HEK293 (cell line): ENCODE results near the gene BCAP31.
A peak's percentile ranks its signal among the peaks of the same experiment; 100 is the strongest.

Experiments
- CTCF ChIA-PET: fragments of 350-600 bp; formaldehyde crosslinking; extraction: SDS; loops from one replicate; lab custom pipeline; 2021; ENCODE audit warnings: antibody characterized with exemption; lab: Yijun Ruan, JAX
- POLR2A ChIA-PET: fragments of 300-600 bp; formaldehyde crosslinking; extraction: SDS; loops from one replicate; lab custom pipeline; 2020; ENCODE audit warnings: antibody characterized with exemption, inconsistent platforms; lab: Yijun Ruan, JAX
- H3K27ac ChIP-seq: fragments of 200-500 bp; sonication (Bioruptor generic); 2 replicates; pipeline ENCODE4 v1.5.1; 2014; ENCODE audit warnings: low read depth, low read length, control low read depth, inconsistent platforms; ENCODE audit errors: extremely low read depth
- H3K36me3 ChIP-seq, 2 experiments: fragments of 200-500 bp in 1 of 2; sonication (Bioruptor generic) in 1 of 2; 1 replicate in 1 of 2; 2 replicates in 1 of 2; pipeline ENCODE4 v1.5.1; 2014 to 2017; ENCODE audit warnings: inconsistent platforms in 2 of 2, low read length in 2 of 2; ENCODE audit not compliant: control insufficient read depth in 2 of 2, insufficient read depth in 1 of 2
- H3K4me1 ChIP-seq: fragments of 200-500 bp; sonication (Bioruptor generic); 2 replicates; pipeline ENCODE4 v1.5.1; 2014; ENCODE audit warnings: mild to moderate bottlenecking, low read length, inconsistent platforms; ENCODE audit not compliant: control insufficient read depth, insufficient read depth
- H3K4me3 ChIP-seq: 2 replicates; pipeline ENCODE4 v1.5.1; 2011; ENCODE audit warnings: low read depth, mild to moderate bottlenecking, control low read depth, low read length, moderate library complexity
- H3K9me3 ChIP-seq: fragments of 200-500 bp; sonication (Bioruptor generic); 2 replicates; pipeline ENCODE4 v1.5.1; 2014; ENCODE audit warnings: low read depth, low read length, inconsistent platforms; ENCODE audit not compliant: control insufficient read depth, insufficient read depth
- GLIS1 ChIP-seq: fragments of 450-650 bp; formaldehyde crosslinking; IDR thresholded peaks from 2 replicates; pipeline ENCODE4 v1.5.1; 2016; ENCODE audit warnings: missing biosample characterization, missing genetic modification characterization
- HOXA7 ChIP-seq: sonication (generic); formaldehyde crosslinking; IDR thresholded peaks from 2 replicates; pipeline ENCODE4 v1.8.1; 2022; ENCODE audit warnings: missing genetic modification reagents, borderline replicate concordance
- IKZF3 ChIP-seq: fragments of 450-650 bp; IDR thresholded peaks from 2 replicates; pipeline ENCODE4 v1.5.0; 2018; ENCODE audit warnings: missing biosample characterization, mild to moderate bottlenecking, missing genetic modification characterization, moderate library complexity
- PRDM10 ChIP-seq: fragments of 450-650 bp; formaldehyde crosslinking; IDR thresholded peaks from 2 replicates; pipeline ENCODE4 v1.5.1; 2016; ENCODE audit warnings: missing biosample characterization, missing genetic modification characterization
- REST ChIP-seq: fragments of 450-650 bp; formaldehyde crosslinking; IDR thresholded peaks from 2 replicates; pipeline ENCODE4 v1.5.1; 2016; ENCODE audit warnings: missing biosample characterization, missing genetic modification characterization
- SCRT2 ChIP-seq: fragments of 450-650 bp; formaldehyde crosslinking; IDR thresholded peaks from 2 replicates; pipeline ENCODE4 v1.5.1; 2016; ENCODE audit warnings: missing biosample characterization, missing genetic modification characterization
- TRIM28 ChIP-seq: IDR thresholded peaks from 2 replicates; pipeline ENCODE4 v1.6.1; 2011; ENCODE audit warnings: low read length, control low read depth, borderline replicate concordance
- YY1 ChIP-seq: fragments of 450-650 bp; formaldehyde crosslinking; IDR thresholded peaks from 2 replicates; pipeline ENCODE4 v1.5.1; 2018; ENCODE audit warnings: missing biosample characterization, missing genetic modification characterization
- ZBTB17 ChIP-seq: fragments of 450-650 bp; formaldehyde crosslinking; IDR thresholded peaks from 2 replicates; pipeline ENCODE4 v1.5.1; 2016; ENCODE audit warnings: missing biosample characterization, missing genetic modification characterization
- ZBTB26 ChIP-seq: fragments of 450-650 bp; formaldehyde crosslinking; optimal IDR thresholded peaks from 2 replicates; pipeline ENCODE3; 2016; ENCODE audit warnings: missing biosample characterization, mild to moderate bottlenecking, missing genetic modification characterization
- ZBTB48 ChIP-seq: fragments of 450-650 bp; formaldehyde crosslinking; IDR thresholded peaks from 2 replicates; pipeline ENCODE4 v1.5.1; 2016; ENCODE audit warnings: missing biosample characterization, missing genetic modification characterization
- ZFP69B ChIP-seq: fragments of 450-650 bp; formaldehyde crosslinking; IDR thresholded peaks from 2 replicates; pipeline ENCODE4 v1.5.1; 2016; ENCODE audit warnings: missing biosample characterization, missing genetic modification characterization
- ZNF2 ChIP-seq: fragments of 450-650 bp; formaldehyde crosslinking; IDR thresholded peaks from 2 replicates; pipeline ENCODE4 v1.5.1; 2016; ENCODE audit warnings: missing biosample characterization, missing genetic modification characterization
- ZNF23 ChIP-seq: fragments of 450-650 bp; formaldehyde crosslinking; IDR thresholded peaks from 2 replicates; pipeline ENCODE4 v1.5.1; 2016; ENCODE audit warnings: missing biosample characterization, missing genetic modification characterization, borderline replicate concordance
- ZNF335 ChIP-seq: fragments of 450-650 bp; formaldehyde crosslinking; conservative IDR thresholded peaks from 2 replicates; pipeline ENCODE4 v1.5.1; 2016; ENCODE audit warnings: missing biosample characterization, missing genetic modification characterization
- ZNF341 ChIP-seq: fragments of 450-650 bp; formaldehyde crosslinking; IDR thresholded peaks from 2 replicates; pipeline ENCODE4; 2016; ENCODE audit warnings: low read depth, missing biosample characterization, missing genetic modification characterization
- ZNF488 ChIP-seq: fragments of 450-650 bp; formaldehyde crosslinking; IDR thresholded peaks from 2 replicates; pipeline ENCODE4 v1.5.1; 2016; ENCODE audit warnings: missing biosample characterization, missing genetic modification characterization
- ZNF530 ChIP-seq: fragments of 450-650 bp; formaldehyde crosslinking; IDR thresholded peaks from 2 replicates; pipeline ENCODE4 v1.5.1; 2016; ENCODE audit warnings: low read depth, missing biosample characterization, missing genetic modification characterization
- ZNF548 ChIP-seq: fragments of 450-650 bp; formaldehyde crosslinking; IDR thresholded peaks from 2 replicates; pipeline ENCODE4 v1.5.1; 2016; ENCODE audit warnings: missing biosample characterization, missing genetic modification characterization
- ZNF555 ChIP-seq: fragments of 450-650 bp; formaldehyde crosslinking; conservative IDR thresholded peaks from 2 replicates; pipeline ENCODE4 v1.5.1; 2017; ENCODE audit warnings: missing biosample characterization, mild to moderate bottlenecking, missing genetic modification characterization, inconsistent platforms
- ZNF670 ChIP-seq: fragments of 450-650 bp; formaldehyde crosslinking; IDR thresholded peaks from 2 replicates; pipeline ENCODE4 v1.5.1; 2016; ENCODE audit warnings: missing biosample characterization, missing genetic modification characterization, low read depth
- ZNF837 ChIP-seq: fragments of 450-650 bp; formaldehyde crosslinking; IDR thresholded peaks from 2 replicates; pipeline ENCODE4 v1.5.1; 2016; ENCODE audit warnings: missing biosample characterization, missing genetic modification characterization
- ZNF843 ChIP-seq: fragments of 450-650 bp; formaldehyde crosslinking; IDR thresholded peaks from 2 replicates; pipeline ENCODE4 v1.5.1; 2016; ENCODE audit warnings: missing biosample characterization, missing genetic modification characterization
- ZSCAN16 ChIP-seq: fragments of 450-650 bp; formaldehyde crosslinking; IDR thresholded peaks from 2 replicates; pipeline ENCODE4 v1.5.1; 2016; ENCODE audit warnings: missing biosample characterization, missing genetic modification characterization
- ZSCAN30 ChIP-seq: fragments of 450-650 bp; IDR thresholded peaks from 2 replicates; pipeline ENCODE4 v1.5.1; 2018; ENCODE audit warnings: missing biosample characterization, mild to moderate bottlenecking, missing genetic modification characterization, moderate library complexity

Gene BCAP31

GRCh38 chrX:153668423-153669173 lies 55.6 kb downstream of the BCAP31 start (continued):
- TF ChIP-seq PRDM10 (tag by site-specific recombination) (no peak), ZNF843 (tag by site-specific recombination) (no peak)

GRCh38 chrX:153667956-153668396 lies 56.2 kb downstream of the BCAP31 start:
- no peaks in the 10 kb centered on the region for H3K36me3 ChIP-seq
- CTCF ChIA-PET, result interaction anchor here (0.6 to 5.2 kb wide), 39 partner anchors 10 to 726 kb away, joined by 3 to 63 read pairs (median 6); partner anchors contain the start of genes ARHGAP4, DUSP9 and SLC6A8
- no peaks in the 10 kb centered on the region for H3K4me1 ChIP-seq
- H3K4me3 ChIP-seq, result no peak overlapping the region
- no peaks in the 10 kb centered on the region for H3K9me3 ChIP-seq
- H3K27ac ChIP-seq, result no peak overlapping the region
- POLR2A ChIA-PET, result interaction anchor here (1.1 to 1.8 kb wide), 2 partner anchors 40 to 70 kb away, joined by 4 to 5 read pairs; no protein-coding TSS in a partner anchor
- peak; percentile 89 for TF ChIP-seq ZNF341 (tag by site-specific recombination)
- no peak for TF ChIP-seq ZFP69B
- no peak; the same call in 1 of the 2 replicates for TF ChIP-seq ZBTB17
- no peak for TF ChIP-seq TRIM28
- TF ChIP-seq ZNF548 (tag by site-specific recombination), result no peak
- TF ChIP-seq ZBTB26, result peak; percentile 4
- no peak for TF ChIP-seq ZNF488 (tag by site-specific recombination)
- peak; percentile 96 for TF ChIP-seq ZSCAN16 (tag by site-specific recombination)
- TF ChIP-seq ZBTB48, result 0 out of 2 replicates have a peak, but pooled peaks have one; percentile 32
- no peak for TF ChIP-seq SCRT2 (tag by site-specific recombination)
- TF ChIP-seq ZNF837, result no peak
- TF ChIP-seq GLIS1 (tag by site-specific recombination), result no peak
- TF ChIP-seq ZNF2 (tag by site-specific recombination), result 0 out of 2 replicates have a peak, but pooled peaks have one; percentile 25
- TF ChIP-seq ZNF23 (tag by site-specific recombination), result no peak
- no peak for TF ChIP-seq ZNF670 (tag by site-specific recombination)
- TF ChIP-seq ZNF530 (tag by site-specific recombination), result no peak
- no peak for TF ChIP-seq HOXA7 (CRISPR knock-in tag)
- TF ChIP-seq IKZF3 (tag by site-specific recombination), result no peak
- TF ChIP-seq YY1, result 0 out of 2 replicates have a peak, but pooled peaks have one; percentile 39
- no peak for TF ChIP-seq ZNF555 (tag by site-specific recombination)
- TF ChIP-seq ZSCAN30, result 0 out of 2 replicates have a peak, but pooled peaks have one; percentile 19
- TF ChIP-seq REST, result peak; percentile 81
- peak; percentile 82 for TF ChIP-seq ZNF335 (tag by site-specific recombination)
